HG03457 (cell line): Measurements from ENCODE around the gene VAMP4.
"Not testable (repeated sequence)": the region's sequence is repeated elsewhere in the genome, so short reads cannot be mapped to it uniquely, and the experiment has no call there.

Source experiments
- ATAC-seq: cut with Tn5 transposase; IDR thresholded peaks from one replicate; pipeline ENCODE4 v1.9.1; 2021; ENCODE audit warnings: moderate number of reproducible peaks; ENCODE audit not compliant: unreplicated experiment

Gene VAMP4

GRCh38 chr1:171753182-171753581 lies 11.3 kb upstream of the VAMP4 start:
- no peak for ATAC-seq

DNA sequence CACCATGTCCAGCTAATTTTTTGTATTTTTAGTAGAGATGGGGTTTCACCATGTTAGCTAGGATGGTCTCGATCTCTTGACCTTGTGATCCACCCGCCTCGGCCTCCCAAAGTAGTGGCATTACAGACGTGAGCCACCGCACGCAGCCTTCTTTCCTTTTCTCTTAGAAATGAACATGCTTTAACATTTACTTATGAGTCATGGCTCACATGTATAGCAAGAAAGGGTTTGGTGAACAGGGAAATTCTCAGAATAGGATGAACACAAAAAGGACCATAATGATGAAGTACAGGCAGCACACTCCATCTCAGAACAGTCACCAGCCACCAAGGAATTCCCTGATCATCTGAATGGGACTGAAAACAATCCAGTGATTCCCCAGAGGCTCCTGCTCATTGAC lies 9.4 kb upstream of the VAMP4 start:
- ATAC-seq, result no peak

DNA sequence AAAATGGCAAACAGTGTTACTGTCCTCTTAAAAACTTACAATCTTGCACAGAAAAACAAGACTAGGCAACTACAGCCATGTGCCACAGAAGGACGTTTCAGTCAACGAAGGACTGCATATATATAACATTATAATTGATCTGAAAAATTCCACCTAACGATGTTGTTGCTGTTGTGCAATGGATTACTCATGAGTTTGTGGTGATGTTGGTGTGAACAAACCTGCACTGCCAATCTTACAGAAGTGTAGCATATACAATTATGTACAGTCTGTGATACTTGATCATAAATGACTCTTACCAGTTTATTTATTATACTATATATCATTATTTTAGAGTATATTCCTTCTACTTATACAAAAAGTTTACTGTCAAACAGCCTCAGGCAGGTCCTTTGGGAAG lies 6.8 kb upstream of the VAMP4 start:
- no peak for ATAC-seq

DNA sequence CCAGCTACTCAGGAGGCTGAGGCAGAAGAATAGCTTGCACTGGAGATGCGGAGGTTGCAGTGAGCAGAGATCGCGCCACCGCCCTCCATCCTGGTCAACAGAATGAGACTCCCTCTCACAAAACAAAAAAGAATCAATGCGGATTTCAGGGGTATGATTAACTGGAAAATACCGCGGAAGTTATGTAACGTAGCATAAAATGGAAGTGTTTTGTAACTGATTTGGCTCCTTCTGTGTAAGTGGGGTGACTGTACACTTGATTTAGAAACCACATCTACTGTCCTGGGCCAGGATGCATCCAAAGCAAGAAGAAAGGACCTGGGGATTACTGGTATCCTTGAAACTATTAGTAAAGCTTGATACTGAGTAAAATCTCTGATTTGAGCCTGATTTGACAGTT lies 3.1 kb upstream of the VAMP4 start:
- ATAC-seq, result no peak

DNA sequence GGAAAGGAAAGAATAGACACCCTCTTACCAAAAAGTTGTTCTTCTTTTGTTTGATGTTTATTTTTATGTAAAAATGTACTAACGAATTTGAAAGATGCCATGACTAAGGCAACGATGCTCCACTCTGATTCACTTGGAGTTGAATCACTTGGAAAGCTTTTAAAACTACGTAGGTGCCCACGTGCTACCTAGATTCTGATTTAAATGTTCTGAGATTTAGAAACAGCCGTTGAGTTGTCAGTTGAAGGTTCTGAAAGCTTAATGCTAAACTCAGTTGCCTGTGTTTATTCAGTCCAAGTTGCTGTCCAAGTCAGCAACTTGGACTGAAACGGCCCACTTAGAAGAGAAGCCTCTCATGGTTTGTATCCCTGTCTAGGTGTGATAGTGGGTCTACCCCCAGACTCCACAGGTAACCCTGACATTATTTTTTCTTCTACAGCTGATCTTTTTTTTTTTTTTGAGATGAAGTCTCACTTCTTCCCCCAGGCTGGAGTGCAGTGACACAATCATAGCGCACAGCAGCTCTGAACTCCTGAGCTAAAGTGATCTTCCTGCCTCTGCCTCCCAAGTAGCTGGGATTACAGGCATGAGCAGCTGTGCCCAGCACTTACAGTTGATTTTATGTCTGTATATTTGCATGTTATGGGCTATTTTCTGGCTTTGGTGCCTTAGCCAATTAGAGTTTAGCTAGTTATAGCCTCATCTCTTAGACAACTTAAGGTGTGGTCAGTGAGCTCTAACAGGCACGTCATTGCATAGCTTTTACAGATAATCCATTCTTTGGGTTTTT lies 1.4 kb upstream of the VAMP4 start:
- ATAC-seq, result no peak

DNA sequence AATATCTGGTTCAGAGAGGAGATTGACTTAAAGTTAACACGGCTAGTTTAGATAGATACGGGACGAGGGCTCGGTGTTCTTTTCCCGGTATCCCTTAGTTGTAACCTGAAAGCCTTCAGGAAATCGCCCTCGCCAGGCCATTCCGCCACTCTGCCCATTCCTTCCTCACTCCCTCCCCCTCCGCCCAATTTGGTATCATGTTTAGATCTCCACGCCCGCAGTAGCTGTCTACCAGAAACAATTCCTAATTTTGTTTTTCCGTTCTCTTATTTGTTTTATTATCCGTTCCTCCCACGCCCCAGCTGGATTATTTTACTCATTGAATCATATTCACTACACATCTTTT lies 685 bp upstream of the VAMP4 start:
- ATAC-seq, result peak; percentile 13

DNA sequence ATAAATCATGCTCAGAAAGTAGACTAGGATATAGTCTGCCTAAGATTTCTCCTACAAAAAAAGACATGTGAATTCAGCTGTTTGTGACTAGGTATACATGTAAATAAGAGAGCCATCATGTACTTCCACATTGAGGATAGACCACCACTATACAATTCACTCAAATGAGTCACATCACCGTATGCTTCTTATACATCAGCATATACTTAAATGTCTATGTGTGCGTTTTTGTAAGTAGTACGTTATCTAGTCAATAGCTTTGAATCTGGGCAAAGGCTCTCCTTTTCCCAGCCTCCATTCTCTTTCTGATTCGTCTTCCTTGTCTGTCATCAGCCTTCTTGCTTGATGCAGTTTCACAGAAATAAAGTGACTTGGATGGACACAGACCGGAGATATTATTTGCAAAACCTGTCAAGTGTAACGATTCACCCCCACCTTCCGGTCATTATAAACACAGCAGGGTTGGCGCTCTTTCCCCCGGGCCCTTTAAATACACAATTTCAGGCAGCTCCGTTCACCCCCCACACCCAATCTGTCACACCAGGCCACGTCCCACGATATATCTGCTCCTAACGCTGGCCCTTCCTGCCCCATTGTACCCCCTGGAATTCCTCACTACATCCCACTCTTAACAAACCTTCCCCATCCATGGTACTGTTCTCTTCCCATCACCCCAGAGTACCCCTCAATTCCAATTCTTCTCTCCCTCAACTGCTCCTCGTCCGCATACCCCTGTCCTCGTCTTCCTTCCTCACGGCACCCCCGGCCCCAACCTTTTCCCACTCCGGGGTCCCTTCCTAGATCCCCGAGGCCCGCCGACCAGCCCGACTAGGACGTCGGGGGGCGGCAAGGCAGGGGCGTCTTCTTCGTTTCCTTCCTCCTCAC lies 636 bp downstream of the VAMP4 start:
- ATAC-seq, result peak; percentile 24

DNA sequence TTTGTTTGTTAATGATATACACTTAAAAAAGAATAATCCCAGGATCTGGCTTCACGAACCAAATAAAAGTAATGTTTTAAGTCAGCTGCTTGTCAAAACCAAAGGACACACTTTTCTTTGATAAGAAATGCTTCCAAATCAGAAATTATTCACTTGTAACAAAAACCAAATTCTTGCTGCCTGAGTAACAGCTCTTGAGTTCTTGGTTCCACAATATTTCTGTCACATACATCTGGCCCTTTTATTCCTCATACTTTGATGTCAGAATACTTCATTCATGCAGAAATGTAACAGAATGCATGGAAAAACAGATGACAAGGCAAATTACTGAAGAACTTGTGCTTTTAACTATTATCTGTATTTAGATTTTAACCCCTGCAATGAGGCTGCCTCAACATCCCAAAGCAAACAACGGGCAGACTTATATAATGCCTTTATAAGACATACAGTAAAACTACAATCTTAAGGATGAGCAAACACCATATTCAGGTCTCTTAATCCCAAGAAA lies 1.5 kb downstream of the VAMP4 start:
- ATAC-seq, result no peak

DNA sequence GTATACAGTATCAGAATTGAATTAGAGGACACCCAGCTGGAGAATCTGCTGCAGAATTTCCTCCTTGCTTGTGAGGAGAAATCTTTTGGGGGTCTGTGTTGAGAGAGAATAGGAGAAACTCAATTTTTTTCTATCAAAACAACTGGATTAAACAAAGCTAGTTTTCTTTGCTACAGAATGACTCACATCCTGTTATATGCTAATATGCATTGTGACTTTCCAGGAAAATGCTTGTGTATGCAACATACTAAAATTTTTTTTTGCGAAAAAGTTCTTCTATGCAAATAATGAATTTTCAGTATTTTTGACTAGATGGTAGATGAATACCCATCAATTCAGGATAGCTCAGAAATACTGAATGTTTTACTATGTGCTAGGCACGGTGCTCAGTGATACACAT lies 2.2 kb downstream of the VAMP4 start:
- no peak for ATAC-seq

- no peak for ATAC-seq
Measured at GRCh38 chr1:171738911-171739310, 3.0 kb downstream of the VAMP4 start.

GRCh38 chr1:171736196-171736595 lies 5.7 kb downstream of the VAMP4 start:
- no peak for ATAC-seq

GRCh38 chr1:171730052-171730451 lies 11.8 kb downstream of the VAMP4 start:
- ATAC-seq, result no peak

DNA sequence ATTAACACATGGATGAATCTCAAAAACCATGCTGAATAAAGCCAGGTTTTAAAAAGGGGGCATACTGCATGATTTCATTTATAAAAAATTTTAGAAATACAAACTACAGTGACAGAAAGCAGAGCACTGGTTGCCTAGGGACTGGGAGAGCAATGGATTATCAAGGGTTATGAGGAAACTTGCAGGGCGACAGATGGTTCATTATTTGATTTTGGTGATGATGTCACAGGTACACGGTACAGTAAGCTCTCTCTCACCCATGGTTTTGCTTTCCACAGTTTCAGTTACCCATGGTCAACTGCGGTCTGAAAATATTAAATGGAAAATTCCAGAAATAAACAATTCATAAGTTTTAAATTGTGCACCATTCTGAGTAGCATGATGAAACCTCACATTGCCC lies 14.1 kb downstream of the VAMP4 start:
- no peak for ATAC-seq

DNA sequence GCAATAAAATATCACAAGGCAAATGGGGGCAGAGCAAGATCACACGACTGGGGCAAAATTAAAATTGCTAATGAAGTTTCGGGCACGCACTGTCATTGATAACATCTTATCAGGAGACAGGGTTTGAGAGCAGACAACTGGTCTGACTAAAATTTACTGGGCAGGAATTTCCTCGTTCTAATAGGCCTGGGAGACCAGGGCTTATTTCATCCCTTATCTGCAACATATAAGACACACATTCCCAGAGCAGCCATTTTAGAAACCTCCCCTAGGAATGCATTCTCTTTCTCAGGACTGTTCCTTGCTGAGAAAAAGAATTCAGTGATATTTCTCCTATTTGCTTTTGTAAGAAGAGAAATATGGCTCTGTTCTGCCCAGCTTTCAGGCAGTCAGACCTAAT lies 18.7 kb downstream of the VAMP4 start:
- not testable (repeated sequence) for ATAC-seq

DNA sequence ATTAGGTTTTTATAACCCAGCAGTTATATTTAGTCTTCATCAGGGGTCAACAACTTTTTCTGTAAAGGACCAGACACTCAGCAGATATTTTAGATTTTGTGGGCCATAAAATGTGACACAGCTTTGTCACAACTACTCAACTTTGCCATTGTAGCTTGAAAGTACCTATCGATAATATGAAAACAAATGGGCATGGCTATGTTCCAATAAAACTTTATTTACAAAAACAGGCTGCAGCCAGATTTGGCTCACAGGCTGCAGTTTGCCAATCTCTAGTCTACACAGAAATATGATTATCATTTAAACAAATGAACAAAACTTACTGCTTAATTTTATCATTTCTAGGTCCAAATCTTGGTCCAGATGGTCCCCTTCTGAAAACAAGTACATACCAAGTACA lies 23.0 kb downstream of the VAMP4 start:
- ATAC-seq, result no peak

DNA sequence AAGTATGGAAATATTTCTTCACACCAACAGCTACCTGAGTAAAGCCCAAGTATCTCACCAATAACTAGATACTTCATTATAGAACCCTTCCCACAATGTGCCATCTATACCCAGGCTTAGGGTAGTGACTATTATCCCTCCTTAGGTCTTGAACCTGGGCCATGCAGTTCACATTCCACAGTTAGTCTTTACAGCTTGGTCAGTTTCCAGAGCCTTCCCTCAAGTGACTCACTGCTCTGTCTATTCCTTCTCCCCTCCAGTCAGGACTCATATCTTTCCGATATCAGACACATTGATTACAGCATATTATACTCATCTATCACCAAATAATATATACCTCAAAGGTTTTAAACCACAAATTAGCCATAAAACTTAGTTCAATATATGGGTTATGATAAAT lies 23.6 kb downstream of the VAMP4 start:
- ATAC-seq, result no peak

DNA sequence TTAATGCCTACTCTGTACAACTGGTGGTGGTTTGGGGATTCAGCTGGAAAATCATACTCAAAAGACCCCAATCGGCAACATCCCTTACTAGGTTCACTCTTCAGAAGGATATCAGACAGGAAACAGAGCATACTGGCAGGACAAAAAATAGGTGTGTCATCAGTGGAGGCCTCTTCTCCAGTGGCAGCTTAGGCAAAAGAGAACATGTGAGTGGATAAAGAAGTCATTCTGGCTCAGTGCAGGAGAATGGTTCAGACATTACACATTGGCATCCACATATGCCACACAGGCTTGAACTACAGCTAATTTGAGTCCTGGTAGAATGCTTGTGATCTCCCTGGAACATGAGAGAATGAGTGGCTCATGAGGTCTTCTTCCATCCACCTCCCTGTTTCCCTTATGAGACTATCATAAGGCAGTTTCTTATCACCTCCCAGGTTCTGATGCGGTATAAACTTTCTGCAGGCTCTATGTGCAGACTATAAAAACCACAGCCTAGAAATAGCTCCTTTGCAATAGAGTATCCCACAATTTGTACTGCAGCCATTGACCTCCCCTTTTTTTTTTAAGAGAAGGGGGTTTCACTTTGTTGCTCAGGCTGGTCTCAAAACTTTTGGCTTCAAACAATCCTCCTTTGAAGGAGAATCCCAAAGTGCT lies 24.7 kb downstream of the VAMP4 start:
- ATAC-seq, result no peak

DNA sequence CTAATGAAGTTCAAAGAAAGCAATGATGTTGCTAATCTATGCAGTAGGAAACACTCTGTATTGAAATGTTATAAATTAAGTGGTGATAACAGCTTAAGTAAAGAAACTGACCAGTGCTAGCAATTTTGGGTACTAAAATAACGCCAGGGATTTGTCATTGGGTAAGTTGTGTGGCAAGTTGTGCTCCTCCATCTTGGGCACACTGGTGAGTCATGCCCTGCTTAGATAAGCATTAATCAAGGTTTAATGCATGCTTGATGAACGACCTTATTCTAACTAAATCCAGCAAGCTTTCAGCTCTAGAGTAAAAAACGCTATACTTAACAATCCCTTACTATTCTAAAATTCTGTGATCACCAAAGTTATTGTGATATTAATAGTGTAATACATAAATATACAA lies 25.2 kb downstream of the VAMP4 start:
- no peak for ATAC-seq

GRCh38 chr1:171715813-171716251 lies 26.0 kb downstream of the VAMP4 start:
- ATAC-seq, result no peak

GRCh38 chr1:171712341-171712740 lies 29.5 kb downstream of the VAMP4 start:
- ATAC-seq, result no peak

- ATAC-seq, result no peak
Measured at GRCh38 chr1:171711643-171712042, 30.2 kb downstream of the VAMP4 start.

GRCh38 chr1:171707583-171707982 lies 34.3 kb downstream of the VAMP4 start:
- ATAC-seq, result no peak
